ENCODE measurements around the gene MERTK.

DNA sequence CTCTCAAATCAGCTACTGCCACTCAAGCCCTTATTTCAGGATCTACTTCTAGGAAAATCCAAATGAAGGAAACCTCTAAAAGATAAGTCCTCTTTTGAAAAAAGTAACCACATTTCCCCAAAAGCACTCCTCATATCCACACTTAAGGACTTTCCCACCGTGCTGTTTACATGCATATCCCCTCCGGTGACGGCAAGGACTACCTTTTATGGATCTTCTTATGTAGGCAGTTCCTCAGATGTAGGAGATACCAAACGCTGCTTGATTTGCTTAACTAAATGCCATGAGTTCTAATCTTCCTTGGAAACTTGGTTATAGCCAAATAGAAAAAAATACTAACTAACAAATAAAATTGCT, 149.8 kb downstream of the MERTK start:
- TF ChIP-seq, protein P1, sequence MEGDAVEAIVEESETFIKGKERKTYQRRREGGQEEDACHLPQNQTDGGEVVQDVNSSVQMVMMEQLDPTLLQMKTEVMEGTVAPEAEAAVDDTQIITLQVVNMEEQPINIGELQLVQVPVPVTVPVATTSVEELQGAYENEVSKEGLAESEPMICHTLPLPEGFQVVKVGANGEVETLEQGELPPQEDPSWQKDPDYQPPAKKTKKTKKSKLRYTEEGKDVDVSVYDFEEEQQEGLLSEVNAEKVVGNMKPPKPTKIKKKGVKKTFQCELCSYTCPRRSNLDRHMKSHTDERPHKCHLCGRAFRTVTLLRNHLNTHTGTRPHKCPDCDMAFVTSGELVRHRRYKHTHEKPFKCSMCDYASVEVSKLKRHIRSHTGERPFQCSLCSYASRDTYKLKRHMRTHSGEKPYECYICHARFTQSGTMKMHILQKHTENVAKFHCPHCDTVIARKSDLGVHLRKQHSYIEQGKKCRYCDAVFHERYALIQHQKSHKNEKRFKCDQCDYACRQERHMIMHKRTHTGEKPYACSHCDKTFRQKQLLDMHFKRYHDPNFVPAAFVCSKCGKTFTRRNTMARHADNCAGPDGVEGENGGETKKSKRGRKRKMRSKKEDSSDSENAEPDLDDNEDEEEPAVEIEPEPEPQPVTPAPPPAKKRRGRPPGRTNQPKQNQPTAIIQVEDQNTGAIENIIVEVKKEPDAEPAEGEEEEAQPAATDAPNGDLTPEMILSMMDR (IDR thresholded peaks at IDR 0.05): no peak
- no peak for TF ChIP-seq POLR2A (IDR thresholded peaks at IDR 0.05)
